22Rv1 (cell line): ENCODE results near the gene RASSF7.

Experiments used
- CTCF ChIP-seq: fragments of 450-650 bp; IDR thresholded peaks from 2 replicates; pipeline ENCODE4 v1.5.1; 2017; ENCODE audit warnings: mild to moderate bottlenecking
- ZFX ChIP-seq: fragments of 450-650 bp; IDR thresholded peaks from 2 replicates; pipeline ENCODE4 v1.6.1; 2017; ENCODE audit warnings: antibody characterized with exemption, borderline replicate concordance

DNA sequence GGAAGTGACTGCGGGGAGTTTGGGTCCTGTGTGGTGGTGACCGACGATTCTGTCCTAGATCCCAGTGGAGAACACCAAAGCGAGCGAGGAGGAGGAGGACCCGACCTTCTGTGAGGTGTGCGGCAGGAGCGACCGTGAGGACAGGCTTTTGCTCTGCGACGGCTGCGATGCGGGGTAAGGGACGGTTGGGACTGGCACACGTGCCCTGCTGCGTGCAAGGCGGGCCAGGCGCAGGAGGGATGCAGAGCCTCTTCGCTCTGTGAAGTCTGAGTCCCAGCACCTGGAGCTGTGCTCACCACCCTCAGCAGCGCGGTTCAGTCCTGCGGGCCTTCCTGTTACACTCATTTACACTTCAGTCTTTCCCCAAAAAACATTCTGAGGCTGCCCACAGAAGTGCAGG is 31.7 kb downstream of the RASSF7 start:
- no peak for TF ChIP-seq CTCF
- no peak for TF ChIP-seq ZFX
